ENCODE results near the gene FHL1. TPM values are rescaled to one million over a fixed set of nuclear protein-coding genes. Genes with fewer than 3 reads are reported as not detected.

FHL1 gene
- total and polyA plus RNA-seq, 2 of the 4 experiments (the other 2 are of a cell fraction), result 69.4 to 72.9 TPM

DNA sequence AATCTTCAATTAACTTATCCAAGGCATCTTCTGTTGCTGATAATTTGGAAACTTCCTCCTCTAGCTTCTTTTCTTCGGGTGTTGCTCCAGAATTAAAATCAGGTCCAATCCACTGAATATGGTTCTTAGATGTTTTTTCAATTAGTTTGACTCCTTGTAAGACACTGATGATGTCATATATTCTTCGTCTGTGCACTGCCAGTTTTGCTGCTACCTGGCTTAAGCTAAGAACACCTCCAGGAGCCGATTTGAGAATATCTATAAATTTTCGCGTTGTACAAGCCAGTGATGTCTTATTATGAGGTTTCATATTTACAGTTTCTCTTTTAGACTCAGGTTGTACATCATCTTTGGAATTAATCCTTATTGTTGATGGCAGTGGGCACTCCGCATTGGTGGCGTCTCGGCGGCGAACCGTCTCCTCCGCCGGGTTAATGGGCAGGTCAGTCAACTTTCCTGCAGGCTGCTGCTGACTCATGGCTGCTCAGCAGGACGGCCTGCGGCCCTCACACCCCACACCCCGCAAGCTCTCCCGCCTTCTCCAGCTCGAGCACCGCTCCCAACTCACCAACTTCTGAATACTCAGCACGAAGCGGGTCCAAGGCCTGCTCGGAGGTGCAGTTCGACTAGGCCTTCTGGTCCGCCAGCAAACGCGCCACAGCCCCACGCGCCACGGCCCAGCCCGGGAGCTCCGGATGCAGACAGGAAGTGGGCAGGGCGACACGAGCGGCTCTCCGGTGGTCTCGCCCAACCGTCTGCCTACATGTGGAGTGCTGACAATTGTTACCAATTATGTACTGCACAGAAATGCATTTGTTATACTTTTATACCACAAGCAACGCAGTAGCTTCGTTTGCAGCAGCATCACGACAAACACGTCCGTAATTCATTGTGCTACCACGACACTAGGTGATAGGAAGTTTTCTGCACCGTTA is 49.2 kb upstream of the FHL1 start (continued):
- no peak for TF ChIP-seq RAD21 (IDR thresholded peaks at IDR 0.05; ENCODE audit: low read length)

DNA sequence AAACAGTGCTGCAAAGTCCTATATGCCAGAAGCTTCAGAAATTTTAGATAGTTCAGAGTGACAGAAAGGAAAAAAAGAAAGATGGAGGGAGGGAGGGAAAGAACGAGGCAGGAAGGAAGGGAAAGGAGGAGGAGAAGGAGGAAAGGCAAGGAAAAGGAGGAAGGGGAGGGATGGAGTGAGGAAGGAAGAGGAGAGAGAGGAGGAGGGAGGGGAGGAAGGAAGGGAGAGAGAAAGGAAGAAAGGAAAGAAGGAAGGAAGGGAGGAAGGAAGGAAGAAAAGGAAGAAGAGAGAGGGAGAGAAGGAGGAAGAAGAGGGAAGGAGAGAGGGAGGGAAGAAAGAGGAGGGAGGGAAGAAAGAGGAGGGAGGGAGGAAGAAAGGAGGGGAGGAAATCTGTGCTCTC is 42.4 kb upstream of the FHL1 start:
- Histone ChIP-seq H2BK120ac (ENCODE audit: low read depth, low read length) (no peak overlapping the region), H3K36me3 (ENCODE audit: control insufficient read depth, insufficient read depth, low read length) (no peaks in the 10 kb centered on the region), H4K91ac (ENCODE audit: insufficient read depth, low read depth, low read length) (no peak overlapping the region), H4K20me1 (ENCODE audit: insufficient read depth, low read length) (no peaks in the 10 kb centered on the region), H3K27me3 (ENCODE audit: control insufficient read depth, insufficient read depth, low read length) (peaks cover 2% of the 10 kb centered on the region; the same call in 1 of the 2 replicates), H2BK15ac (ENCODE audit: low read depth, low read length) (no peak overlapping the region), H2AFZ (replicated peaks; ENCODE audit: low read length, poor library complexity) (no peak overlapping the region), H3K4me3 (ENCODE audit: insufficient read depth, low read depth, low read length) (no peak overlapping the region), H2AK5ac (ENCODE audit: low read depth, low read length) (no peak overlapping the region), H4K5ac (ENCODE audit: low read depth, low read length) (no peak overlapping the region), H3K23ac (ENCODE audit: low read depth, low read length) (no peak overlapping the region), H3K27ac (ENCODE audit: insufficient read depth, low read length) (no peak overlapping the region), H3K9me1 (ENCODE audit: insufficient read depth, low read length) (no peaks in the 10 kb centered on the region), H3K4me2 (ENCODE audit: low read depth, low read length) (no peak overlapping the region), H3K4ac (ENCODE audit: low read depth, low read length) (no peak overlapping the region), H3K14ac (replicated peaks; ENCODE audit: low read depth, low read length) (no peak overlapping the region), H2AK9ac (replicated peaks; ENCODE audit: low read depth, low read length, poor library complexity) (no peak overlapping the region), H4K8ac (ENCODE audit: low read depth in 2 of 2, low read length in 2 of 2) (no peak overlapping the region), H3K9me3 (ENCODE audit: control insufficient read depth, insufficient read depth, low read length) (no peaks in the 10 kb centered on the region; the same call in 1 of the 2 replicates), H3K79me1 (ENCODE audit: low read depth in 1 of 2, low read length in 2 of 2) (no peaks in the 10 kb centered on the region), H3K56ac (ENCODE audit: extremely low read depth, insufficient read depth, low read length) (no peak overlapping the region), H3K18ac (ENCODE audit: low read depth, low read length) (no peak overlapping the region), H2BK5ac (ENCODE audit: low read depth, low read length, poor library complexity, severe bottlenecking) (no peak overlapping the region), H2BK20ac (ENCODE audit: low read depth, low read length) (no peak overlapping the region), H3K4me1 (ENCODE audit: control insufficient read depth, insufficient read depth, low read length) (no peaks in the 10 kb centered on the region), H3K9ac (ENCODE audit: low read depth, low read length) (no peak overlapping the region)
- intact Hi-C loops (cut with micrococcal nuclease), result no loop called here
- ATAC-seq (ENCODE audit: low read depth) (no peak), DNase-seq (no peak)
- POLR2A ChIA-PET (ENCODE audit: unreplicated experiment), result no interaction called here
- WGBS, 2 experiments (ENCODE audit: extremely low coverage in 2 of 2, insufficient read length in 1 of 2), result 20% methylated on average over 1 of the region's 1 CpG; no CpG with 5 or more reads in 1 of the 2 experiments
- dilution Hi-C loops (cut with HindIII; ENCODE audit: low sequenced_read_pairs, unreplicated experiment), result no loop called here
- in situ Hi-C loops (cut with MboI; ENCODE audit: low sequenced_read_pairs), result no loop called here
- no TSS peak for BruUV-seq (replicated peaks)
- CTCF ChIA-PET, result interaction anchor here (0.6 to 0.7 kb wide), 3 partner anchors 44 to 104 kb away, joined by 3 to 8 read pairs (median 3); no protein-coding TSS in a partner anchor
- no peak for TF ChIP-seq CEBPB (IDR thresholded peaks at IDR 0.05; ENCODE audit: low read depth, low read length)
- no peak for TF ChIP-seq RAD21 (IDR thresholded peaks at IDR 0.05; ENCODE audit: low read length)
- no peak for TF ChIP-seq MAZ (IDR thresholded peaks at IDR 0.05; ENCODE audit: borderline replicate concordance, low read depth, low read length)
- TF ChIP-seq SMC3 (IDR thresholded peaks at IDR 0.05; ENCODE audit: low read depth, low read length), result no peak
- no peak for TF ChIP-seq POLR2A (IDR thresholded peaks at IDR 0.05; ENCODE audit: low read depth, low read length)
- no peak for TF ChIP-seq NFE2L2 (IDR thresholded peaks at IDR 0.05; ENCODE audit: low read depth, low read length)
- TF ChIP-seq CHD1 (IDR thresholded peaks at IDR 0.05; ENCODE audit: low read depth, low read length), result no peak
- TF ChIP-seq MXI1 (IDR thresholded peaks at IDR 0.05; ENCODE audit: borderline replicate concordance, low read depth, low read length), result no peak
- TF ChIP-seq, protein P1, sequence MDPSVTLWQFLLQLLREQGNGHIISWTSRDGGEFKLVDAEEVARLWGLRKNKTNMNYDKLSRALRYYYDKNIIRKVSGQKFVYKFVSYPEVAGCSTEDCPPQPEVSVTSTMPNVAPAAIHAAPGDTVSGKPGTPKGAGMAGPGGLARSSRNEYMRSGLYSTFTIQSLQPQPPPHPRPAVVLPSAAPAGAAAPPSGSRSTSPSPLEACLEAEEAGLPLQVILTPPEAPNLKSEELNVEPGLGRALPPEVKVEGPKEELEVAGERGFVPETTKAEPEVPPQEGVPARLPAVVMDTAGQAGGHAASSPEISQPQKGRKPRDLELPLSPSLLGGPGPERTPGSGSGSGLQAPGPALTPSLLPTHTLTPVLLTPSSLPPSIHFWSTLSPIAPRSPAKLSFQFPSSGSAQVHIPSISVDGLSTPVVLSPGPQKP (IDR thresholded peaks at IDR 0.05; ENCODE audit: borderline replicate concordance, low read depth, low read length), result no peak
- TF ChIP-seq, protein P2, sequence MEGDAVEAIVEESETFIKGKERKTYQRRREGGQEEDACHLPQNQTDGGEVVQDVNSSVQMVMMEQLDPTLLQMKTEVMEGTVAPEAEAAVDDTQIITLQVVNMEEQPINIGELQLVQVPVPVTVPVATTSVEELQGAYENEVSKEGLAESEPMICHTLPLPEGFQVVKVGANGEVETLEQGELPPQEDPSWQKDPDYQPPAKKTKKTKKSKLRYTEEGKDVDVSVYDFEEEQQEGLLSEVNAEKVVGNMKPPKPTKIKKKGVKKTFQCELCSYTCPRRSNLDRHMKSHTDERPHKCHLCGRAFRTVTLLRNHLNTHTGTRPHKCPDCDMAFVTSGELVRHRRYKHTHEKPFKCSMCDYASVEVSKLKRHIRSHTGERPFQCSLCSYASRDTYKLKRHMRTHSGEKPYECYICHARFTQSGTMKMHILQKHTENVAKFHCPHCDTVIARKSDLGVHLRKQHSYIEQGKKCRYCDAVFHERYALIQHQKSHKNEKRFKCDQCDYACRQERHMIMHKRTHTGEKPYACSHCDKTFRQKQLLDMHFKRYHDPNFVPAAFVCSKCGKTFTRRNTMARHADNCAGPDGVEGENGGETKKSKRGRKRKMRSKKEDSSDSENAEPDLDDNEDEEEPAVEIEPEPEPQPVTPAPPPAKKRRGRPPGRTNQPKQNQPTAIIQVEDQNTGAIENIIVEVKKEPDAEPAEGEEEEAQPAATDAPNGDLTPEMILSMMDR (conservative IDR thresholded peaks at IDR 0.05; ENCODE audit: low read depth, low read length), result no peak
- TF ChIP-seq FOS (IDR thresholded peaks at IDR 0.05; ENCODE audit: low read depth, low read length), result no peak
- TF ChIP-seq RFX5 (IDR thresholded peaks at IDR 0.05; ENCODE audit: low read depth, low read length), result no peak
- no peak for TF ChIP-seq RCOR1 (IDR thresholded peaks at IDR 0.05; ENCODE audit: insufficient replicate concordance, low read length)
